D721Med (cell line): ENCODE measurements around the gene POLN.
A peak's percentile ranks its signal among the peaks of the same experiment; 100 is the strongest.

Experiments
- DNase-seq: peaks from one replicate; pipeline ENCODE4 v3.0.0; 2011; ENCODE audit warnings: low spot score; ENCODE audit not compliant: insufficient read length
- FAIRE-seq: peaks from 2 replicates; lab custom pipeline; 2011; peaks lifted over from hg19 to GRCh38; lab: Jason Lieb, UNC
- TF ChIP-seq, protein P1 (sequence below): IDR thresholded peaks from 2 replicates; pipeline ENCODE4 v1.5.1; 2012; ENCODE audit warnings: mild to moderate bottlenecking, control low read depth; ENCODE audit not compliant: insufficient read depth; ENCODE audit errors: missing control alignments

Gene POLN

DNA sequence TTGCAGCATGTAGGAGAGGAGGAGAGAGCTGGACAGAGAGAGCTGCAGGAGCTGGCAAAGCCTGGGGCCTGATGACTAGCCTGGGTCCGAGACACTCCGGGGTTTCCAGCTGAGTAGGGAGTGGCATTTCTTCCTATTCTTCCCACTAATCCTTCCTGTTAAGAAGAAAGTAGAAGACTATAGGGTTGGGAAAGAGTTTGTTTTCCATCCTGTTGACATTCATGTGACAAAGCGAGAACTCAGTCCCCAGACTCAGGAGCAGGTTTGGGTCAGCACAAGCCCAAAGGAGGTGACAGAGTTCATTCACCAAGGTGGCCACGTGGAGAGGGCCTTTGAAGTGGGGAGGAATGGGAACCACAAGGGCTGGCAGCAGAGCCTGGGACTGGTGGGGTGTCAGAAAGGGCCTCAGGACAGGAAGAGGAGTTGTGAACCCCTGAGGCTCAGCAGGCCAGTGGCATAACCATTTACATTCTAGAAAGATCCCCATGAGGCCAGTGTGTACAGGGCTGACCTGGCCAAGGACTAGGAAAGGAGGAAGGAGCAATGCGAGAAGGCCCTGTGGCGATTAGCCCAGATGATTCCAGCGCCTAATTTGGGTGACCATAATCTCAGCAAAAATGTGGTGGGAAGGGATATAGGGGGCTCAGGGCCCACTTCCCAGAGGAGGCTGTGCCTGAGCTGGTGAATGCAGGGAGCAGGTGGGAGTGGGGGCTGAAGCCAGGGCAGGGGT, 3.3 kb upstream of the POLN start:
- TF ChIP-seq, protein P1, sequence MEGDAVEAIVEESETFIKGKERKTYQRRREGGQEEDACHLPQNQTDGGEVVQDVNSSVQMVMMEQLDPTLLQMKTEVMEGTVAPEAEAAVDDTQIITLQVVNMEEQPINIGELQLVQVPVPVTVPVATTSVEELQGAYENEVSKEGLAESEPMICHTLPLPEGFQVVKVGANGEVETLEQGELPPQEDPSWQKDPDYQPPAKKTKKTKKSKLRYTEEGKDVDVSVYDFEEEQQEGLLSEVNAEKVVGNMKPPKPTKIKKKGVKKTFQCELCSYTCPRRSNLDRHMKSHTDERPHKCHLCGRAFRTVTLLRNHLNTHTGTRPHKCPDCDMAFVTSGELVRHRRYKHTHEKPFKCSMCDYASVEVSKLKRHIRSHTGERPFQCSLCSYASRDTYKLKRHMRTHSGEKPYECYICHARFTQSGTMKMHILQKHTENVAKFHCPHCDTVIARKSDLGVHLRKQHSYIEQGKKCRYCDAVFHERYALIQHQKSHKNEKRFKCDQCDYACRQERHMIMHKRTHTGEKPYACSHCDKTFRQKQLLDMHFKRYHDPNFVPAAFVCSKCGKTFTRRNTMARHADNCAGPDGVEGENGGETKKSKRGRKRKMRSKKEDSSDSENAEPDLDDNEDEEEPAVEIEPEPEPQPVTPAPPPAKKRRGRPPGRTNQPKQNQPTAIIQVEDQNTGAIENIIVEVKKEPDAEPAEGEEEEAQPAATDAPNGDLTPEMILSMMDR: no peak
- no peak for FAIRE-seq
- no peak for DNase-seq

DNA sequence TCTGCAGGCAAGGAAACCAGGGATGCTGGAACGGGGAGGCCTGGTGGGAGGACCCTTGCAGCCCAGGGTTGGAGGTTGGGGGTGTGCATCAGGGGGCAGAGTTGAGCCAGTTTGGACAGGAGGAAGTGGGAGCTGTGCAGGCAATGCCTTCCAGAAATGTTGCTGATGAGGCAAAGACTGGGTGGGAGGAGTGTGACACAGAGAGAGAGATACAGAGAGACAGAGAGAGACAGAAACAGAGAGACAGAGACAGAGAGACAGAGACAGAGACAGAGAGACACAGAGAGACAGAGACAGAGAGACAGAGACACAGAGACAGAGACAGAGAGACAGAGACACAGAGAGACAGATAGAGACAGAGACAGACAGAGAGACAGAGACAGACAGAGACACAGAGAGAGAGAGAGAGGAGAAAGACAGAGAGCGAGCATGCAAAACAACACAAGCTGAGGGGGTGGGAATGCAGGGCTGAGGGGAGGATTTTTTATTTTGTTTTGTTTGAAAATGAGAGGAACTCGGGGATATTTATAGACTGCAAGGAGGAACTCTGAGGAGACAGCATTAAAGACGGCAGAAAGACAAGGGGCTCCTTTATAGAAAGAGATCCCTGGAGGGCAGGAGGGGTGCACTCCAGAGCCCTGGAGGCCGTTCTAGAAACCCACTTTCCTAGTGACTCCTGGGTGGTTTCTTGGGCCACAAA, 1.9 kb upstream of the POLN start:
- DNase-seq (no peak), FAIRE-seq (no peak)
- TF ChIP-seq, protein P1: peak; percentile 3

DNA sequence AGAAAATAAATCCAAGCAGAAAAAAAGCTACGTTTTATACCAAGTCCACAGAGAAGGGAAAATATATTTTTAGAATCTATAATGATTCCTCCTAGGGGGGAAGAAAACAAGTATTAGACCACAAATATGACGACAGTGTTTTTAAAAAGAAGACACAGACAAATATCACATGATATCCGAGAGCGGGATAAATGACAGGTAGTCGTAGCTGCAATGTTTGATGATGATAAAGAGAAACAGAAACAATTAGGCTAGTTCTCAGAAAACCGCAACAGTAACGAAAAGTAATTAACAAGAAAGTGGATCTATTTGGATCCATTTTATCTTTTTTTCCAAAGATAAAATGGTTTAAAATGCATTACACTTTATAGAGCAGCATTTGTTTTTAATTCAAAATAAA, 918 bp downstream of the POLN start:
- TF ChIP-seq, protein P1: no peak
- FAIRE-seq: no peak
- DNase-seq: no peak

DNA sequence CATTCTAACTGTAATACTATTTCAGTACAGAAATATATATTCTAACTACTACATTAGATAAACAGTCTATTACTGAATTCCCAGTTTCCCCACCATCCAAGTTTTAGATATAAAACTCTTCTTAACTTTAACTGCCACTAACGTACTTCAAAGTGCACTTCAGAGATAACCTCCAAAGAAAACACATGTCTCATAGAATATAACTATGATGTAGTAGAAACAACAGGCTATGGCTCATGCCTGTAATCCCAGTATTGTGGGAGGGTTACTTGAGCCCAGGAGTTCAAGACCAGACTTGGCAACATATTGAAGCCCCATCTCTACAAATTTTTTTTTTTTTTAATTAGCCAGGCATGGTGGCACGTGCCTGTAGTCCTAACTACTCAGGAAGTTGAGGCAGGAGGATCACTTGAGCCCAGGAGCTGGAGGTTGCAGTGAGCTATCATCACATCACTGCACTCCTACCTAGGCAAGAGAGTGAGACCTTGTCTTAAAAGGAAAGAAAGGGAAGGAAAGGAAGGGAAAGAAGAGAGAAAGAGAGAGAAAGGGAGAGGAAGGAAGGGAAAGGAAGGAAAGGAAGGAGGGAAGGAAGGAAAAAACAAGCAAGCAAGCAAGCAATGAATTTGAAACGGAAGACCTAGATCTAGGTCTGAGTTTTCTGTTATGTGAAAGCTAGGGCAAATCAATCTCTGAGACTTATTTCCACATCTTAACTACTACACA, 4.8 kb downstream of the POLN start:
- no peak for FAIRE-seq
- TF ChIP-seq, protein P1: no peak

DNA sequence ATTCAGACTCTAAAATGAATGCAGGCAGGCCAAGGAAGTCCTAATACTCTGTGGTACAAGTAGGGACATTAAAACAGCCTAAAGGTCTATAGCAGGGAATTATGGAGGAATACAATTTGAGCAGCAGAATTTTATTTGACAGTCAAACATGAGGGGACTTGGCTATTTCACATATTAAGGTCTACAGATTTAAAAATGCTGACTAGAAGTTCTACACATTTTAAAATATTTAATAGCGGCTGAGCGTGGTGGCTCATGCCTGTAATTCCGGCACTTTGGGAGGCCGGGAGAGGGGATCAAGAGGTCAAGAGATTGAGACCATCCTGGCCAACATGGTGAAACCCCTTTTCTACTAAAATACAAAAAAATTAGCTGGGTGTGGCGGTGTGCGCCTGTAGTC, 10.8 kb downstream of the POLN start:
- FAIRE-seq (no peak), DNase-seq (no peak)
- TF ChIP-seq, protein P1: no peak

More for the DNA sequence above, 4.8 kb downstream of the POLN start:
- DNase-seq: no peak

DNA sequence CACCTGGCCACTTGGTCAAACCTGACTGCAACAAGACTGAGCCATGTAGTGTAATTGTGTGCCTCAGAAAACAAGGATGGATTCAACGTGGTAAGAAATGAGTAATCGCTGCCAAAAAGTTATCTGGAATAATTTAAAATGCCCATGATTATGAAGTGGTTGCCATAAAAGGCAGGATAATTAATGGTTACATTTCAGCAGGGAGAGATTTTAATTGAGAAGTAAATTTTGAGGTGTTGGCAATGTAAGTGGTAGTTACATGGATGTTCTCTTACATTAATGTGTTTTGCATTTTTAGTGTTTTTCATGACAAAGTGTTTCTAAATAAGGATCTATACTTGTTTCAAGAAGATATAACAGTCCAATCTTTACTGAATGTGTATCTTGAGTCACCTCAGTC, 15.7 kb downstream of the POLN start:
- TF ChIP-seq, protein P1: no peak
- no peak for FAIRE-seq

More for the DNA sequence above, 15.7 kb downstream of the POLN start:
- no peak for DNase-seq
